DMS53 treated with DMSO at 0.1 percent for 48 hours (cell line): ENCODE measurements around the gene SLC25A21.
A peak's percentile ranks its signal among the peaks of the same experiment; 100 is the strongest.
"Not testable (repeated sequence)": the region's sequence is repeated elsewhere in the genome, so short reads cannot be mapped to it uniquely, and the experiment has no call there.

Experiments
- DNase-seq: peaks from one replicate; lab custom pipeline; 2025; ENCODE audit not compliant: unreplicated experiment; lab: John Stamatoyannopoulos, UW

Gene SLC25A21

GRCh38 chr14:36884049-36884448, 288.4 kb downstream of the SLC25A21 start:
- no peak for DNase-seq

- DNase-seq = no peak
These were observed 292.1 kb downstream of the SLC25A21 start for GRCh38 chr14:36880276-36880675.

- DNase-seq = no peak
These were observed 292.8 kb downstream of the SLC25A21 start for GRCh38 chr14:36879558-36879957.

GRCh38 chr14:36874396-36875138, 297.8 kb downstream of the SLC25A21 start:
- DNase-seq = peak; percentile 63

GRCh38 chr14:36870776-36871175, 301.6 kb downstream of the SLC25A21 start:
- peak; percentile 0 for DNase-seq

GRCh38 chr14:36869125-36869524, 303.3 kb downstream of the SLC25A21 start:
- no peak for DNase-seq

- no peak for DNase-seq
These were observed 305.5 kb downstream of the SLC25A21 start for GRCh38 chr14:36866867-36867266.

- no peak for DNase-seq
These were observed 309.1 kb downstream of the SLC25A21 start for GRCh38 chr14:36863271-36863670.

GRCh38 chr14:36862237-36862636, 310.2 kb downstream of the SLC25A21 start:
- not testable (repeated sequence) for DNase-seq

GRCh38 chr14:36860831-36861230, 311.6 kb downstream of the SLC25A21 start:
- DNase-seq = no peak

GRCh38 chr14:36859119-36859518, 313.3 kb downstream of the SLC25A21 start:
- DNase-seq = no peak

- DNase-seq = no peak
These were observed 314.5 kb downstream of the SLC25A21 start for GRCh38 chr14:36857842-36858445.

GRCh38 chr14:36857136-36857535, 315.3 kb downstream of the SLC25A21 start:
- peak; percentile 43 for DNase-seq

- DNase-seq = peak; percentile 96
These were observed 316.1 kb downstream of the SLC25A21 start for GRCh38 chr14:36856095-36856878.

GRCh38 chr14:36855396-36855795, 317.0 kb downstream of the SLC25A21 start:
- DNase-seq = no peak

- no peak for DNase-seq
These were observed 319.3 kb downstream of the SLC25A21 start for GRCh38 chr14:36852981-36853691.

GRCh38 chr14:36848213-36848612, 324.2 kb downstream of the SLC25A21 start:
- no peak for DNase-seq

- DNase-seq = no peak
These were observed 325.0 kb downstream of the SLC25A21 start for GRCh38 chr14:36847366-36847765.

- no peak for DNase-seq
These were observed 326.9 kb downstream of the SLC25A21 start for GRCh38 chr14:36845356-36846012.

GRCh38 chr14:36844443-36845195, 327.8 kb downstream of the SLC25A21 start:
- no peak for DNase-seq
